Cardiac fibroblast (primary cell): Measurements from ENCODE around the gene HIP1R.
"Not testable (repeated sequence)": the region's sequence is repeated elsewhere in the genome, so short reads cannot be mapped to it uniquely, and the experiment has no call there.

Experiments used
- DNase-seq, 2 donors: peaks; one replicate each; pipeline versions ENCODE4 v3.0.0 to v3.0.0-alpha.2; 2010; ENCODE audit warnings: low read depth in 2 of 2
- H3K4me3 ChIP-seq, 2 donors: replicated peaks in 1 of 2; 1 replicate in 1 of 2; 2 replicates in 1 of 2; pipeline ENCODE4 v1.5.1; 2011; ENCODE audit warnings: low read depth in 2 of 2, low read length in 2 of 2, mild to moderate bottlenecking in 2 of 2, moderate library complexity in 1 of 2
- TF ChIP-seq, protein P1 (sequence below): IDR thresholded peaks from one replicate; pipeline ENCODE4 v1.5.1; 2011; ENCODE audit warnings: low read depth, mild to moderate bottlenecking, low read length, inconsistent platforms

Gene HIP1R

DNA sequence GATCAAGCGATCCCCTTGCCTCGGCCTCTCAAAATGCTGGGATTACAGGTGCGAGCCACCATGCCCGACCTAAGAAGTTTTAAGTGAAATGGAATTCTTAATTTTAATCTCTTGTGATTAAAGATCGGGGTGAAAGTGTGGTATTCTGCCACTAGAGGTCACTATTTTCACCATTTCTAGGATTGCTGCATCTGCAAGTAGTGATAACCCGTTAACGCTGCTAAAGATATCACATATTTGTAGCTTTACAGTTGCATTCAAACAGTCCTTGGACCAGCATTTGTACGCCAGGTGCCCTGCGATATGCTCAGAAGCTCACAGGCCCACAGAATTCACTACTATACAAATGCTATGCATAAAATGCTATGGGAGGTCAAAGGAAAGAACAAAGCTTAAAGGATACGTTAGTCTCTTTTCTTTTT lies 41.6 kb upstream of the HIP1R start:
- peak; percentile 78 to 80 for DNase-seq
- TF ChIP-seq, protein P1, sequence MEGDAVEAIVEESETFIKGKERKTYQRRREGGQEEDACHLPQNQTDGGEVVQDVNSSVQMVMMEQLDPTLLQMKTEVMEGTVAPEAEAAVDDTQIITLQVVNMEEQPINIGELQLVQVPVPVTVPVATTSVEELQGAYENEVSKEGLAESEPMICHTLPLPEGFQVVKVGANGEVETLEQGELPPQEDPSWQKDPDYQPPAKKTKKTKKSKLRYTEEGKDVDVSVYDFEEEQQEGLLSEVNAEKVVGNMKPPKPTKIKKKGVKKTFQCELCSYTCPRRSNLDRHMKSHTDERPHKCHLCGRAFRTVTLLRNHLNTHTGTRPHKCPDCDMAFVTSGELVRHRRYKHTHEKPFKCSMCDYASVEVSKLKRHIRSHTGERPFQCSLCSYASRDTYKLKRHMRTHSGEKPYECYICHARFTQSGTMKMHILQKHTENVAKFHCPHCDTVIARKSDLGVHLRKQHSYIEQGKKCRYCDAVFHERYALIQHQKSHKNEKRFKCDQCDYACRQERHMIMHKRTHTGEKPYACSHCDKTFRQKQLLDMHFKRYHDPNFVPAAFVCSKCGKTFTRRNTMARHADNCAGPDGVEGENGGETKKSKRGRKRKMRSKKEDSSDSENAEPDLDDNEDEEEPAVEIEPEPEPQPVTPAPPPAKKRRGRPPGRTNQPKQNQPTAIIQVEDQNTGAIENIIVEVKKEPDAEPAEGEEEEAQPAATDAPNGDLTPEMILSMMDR: peak; percentile 61

DNA sequence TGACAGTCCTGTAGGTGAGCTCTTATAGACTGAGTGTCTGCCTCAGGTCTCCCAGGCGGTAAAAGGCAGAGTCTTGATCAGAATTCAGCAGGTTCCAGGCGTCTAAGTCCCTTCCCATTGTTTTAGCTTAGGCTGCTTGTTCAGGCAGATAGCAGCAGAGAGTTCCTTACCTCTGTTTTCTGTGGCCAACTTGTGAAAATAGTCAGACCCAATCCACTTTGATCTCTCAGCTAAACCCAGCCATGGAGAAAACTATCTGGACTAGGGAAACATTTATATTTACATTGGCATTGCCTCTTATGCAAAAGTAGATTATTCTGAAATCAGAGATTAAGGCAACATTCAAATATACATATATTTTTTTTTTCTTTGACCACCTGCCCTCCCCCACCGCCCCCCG lies 39.5 kb upstream of the HIP1R start:
- TF ChIP-seq, protein P1: no peak
- no peak for DNase-seq
- H3K4me3 ChIP-seq: no peak overlapping the region

More for the DNA sequence above, 41.6 kb upstream of the HIP1R start:
- no peak overlapping the region for H3K4me3 ChIP-seq

GRCh38 chr12:122799641-122800243 lies 35.5 kb upstream of the HIP1R start:
- no peak overlapping the region for H3K4me3 ChIP-seq
- TF ChIP-seq, protein P1: no peak
- DNase-seq: no peak

DNA sequence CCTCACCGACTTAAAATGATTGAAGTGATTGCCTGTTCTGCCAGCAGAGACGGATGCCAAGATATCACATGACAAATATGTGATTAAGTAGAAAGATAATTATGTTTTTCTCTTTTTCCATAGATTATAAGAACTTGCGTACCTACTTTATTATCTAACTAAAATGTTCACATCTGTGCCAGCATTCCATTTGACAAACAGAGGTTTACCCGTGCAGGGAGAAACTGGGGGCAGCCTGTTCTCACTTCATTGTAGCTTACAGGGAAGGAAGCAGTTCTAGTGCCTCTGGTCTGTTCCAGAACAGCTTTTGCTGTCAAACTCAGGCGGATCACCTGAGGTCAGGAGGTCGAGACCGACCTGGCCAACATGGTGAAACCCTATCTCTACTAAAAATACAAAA lies 31.3 kb upstream of the HIP1R start:
- no peak overlapping the region for H3K4me3 ChIP-seq
- no peak for DNase-seq
- TF ChIP-seq, protein P1: no peak

GRCh38 chr12:122804957-122805356 lies 30.3 kb upstream of the HIP1R start:
- not testable (repeated sequence) for DNase-seq, H3K4me3 ChIP-seq

- TF ChIP-seq, protein P1: no peak
- no peak overlapping the region for H3K4me3 ChIP-seq
- no peak for DNase-seq
These were observed 27.6 kb upstream of the HIP1R start for GRCh38 chr12:122807651-122808050.

GRCh38 chr12:122811777-122812176 lies 23.5 kb upstream of the HIP1R start:
- DNase-seq: no peak
- TF ChIP-seq, protein P1: no peak
- no peak overlapping the region for H3K4me3 ChIP-seq
